ENCODE results near the gene CD109.
A peak's percentile ranks its signal among the peaks of the same experiment; 100 is the strongest.

Gene CD109

DNA sequence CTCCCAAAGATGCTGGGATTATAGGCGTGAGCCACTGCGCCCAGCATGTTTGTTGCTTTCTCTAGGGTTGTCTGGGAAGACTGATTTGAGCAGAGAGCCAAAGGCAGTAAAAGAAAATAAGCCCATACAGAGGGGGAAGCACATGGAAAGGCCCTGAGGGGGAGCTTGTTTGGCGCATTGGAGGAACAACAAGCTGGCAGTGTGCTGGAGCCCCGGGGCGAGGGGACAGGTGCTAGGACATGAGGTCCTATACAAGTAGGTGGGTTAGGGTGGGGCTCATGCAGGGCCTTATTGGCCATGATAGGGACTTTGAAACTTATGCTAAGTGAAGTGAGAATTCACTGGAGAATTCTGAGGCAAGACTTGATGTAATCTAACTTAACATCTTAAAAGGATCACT lies 35.3 kb downstream of the CD109 start:
- no peak for DNase-seq

DNA sequence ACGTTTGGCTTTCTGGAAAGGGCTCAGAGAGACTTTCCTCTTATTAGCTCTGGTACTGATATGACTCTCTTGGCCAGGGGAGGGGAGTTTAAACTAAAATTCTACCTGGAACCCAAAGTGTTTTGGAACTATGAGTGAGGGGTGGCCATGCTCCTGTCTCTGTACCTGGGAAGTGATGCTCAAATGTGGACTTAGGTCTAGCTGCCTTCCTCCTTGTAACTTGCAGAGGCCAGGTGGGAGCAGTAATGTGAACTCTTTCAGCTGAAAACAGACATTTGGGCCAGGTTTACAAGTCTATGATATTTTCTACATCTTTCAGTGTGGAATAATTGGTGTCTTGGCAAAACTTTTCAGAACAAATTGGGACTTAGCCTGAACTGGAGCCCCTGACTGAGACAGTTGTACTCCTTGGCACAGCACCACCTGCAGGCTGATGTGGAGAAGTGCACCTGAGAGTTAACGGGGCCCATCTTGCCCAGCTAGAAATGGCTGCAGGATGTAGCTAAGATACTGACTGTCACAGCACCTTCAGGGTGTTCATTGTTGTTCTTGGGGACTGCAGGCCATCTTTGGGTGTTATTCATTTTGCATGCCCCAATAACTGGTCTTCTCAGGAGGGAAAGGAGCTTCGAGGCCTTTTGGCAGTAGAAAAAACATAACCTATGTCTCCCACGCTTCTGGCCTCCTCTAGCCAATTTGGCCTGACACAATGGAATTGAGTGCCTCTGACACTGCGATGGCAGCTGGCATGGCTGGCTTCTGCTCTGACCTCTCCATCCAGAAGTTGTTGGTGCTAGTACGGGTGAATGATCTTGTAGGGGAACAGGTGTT lies 37.1 kb downstream of the CD109 start:
- peak; percentile 22 for DNase-seq

DNA sequence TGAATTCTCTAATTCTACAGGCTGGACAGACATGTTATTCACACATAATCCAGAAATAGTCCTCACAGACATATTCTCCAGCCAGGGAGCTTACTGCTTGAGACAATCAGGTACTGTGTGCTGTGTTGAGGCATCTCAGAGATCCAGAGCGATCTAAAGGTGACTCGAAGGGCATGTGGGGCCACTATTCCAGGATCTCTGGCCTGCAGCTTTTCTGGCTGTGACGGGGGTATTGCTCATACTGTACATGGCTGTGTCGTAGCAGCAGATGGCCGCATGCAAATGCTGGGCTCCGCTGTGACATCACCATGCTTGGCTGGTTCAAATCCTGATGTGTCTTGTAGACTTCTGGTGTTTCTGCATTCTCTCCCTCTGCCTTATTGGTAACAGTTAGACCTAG lies 37.8 kb downstream of the CD109 start:
- DNase-seq = no peak

DNA sequence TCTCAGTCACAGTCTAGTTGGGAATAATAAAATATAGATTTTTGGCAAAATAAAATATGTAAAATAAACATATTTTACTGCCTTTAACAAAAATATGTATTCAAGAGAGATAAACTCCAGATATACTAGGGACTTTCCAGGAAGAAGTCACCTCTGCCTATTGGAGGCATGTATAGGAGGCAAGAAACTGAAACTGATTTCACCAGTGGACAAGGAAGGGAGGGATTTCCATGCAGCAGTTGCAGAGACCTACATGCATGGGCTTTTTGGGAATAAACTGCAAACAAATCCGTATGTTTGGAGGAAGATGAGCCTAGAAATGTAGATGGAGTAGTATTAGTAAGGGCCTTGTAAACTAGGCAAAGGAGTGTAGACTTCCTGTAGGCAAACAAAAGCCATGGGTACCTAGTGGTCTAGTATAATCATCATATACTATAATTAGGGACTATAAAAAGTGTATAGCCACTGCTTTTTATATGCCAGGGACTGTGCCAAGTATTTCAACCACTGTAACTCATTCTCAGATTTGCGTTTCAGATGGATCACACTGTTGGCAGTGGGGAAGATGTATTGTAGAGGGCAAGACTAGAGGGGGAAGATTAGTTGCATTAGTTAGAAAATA lies 38.9 kb downstream of the CD109 start:
- no peak for DNase-seq

DNA sequence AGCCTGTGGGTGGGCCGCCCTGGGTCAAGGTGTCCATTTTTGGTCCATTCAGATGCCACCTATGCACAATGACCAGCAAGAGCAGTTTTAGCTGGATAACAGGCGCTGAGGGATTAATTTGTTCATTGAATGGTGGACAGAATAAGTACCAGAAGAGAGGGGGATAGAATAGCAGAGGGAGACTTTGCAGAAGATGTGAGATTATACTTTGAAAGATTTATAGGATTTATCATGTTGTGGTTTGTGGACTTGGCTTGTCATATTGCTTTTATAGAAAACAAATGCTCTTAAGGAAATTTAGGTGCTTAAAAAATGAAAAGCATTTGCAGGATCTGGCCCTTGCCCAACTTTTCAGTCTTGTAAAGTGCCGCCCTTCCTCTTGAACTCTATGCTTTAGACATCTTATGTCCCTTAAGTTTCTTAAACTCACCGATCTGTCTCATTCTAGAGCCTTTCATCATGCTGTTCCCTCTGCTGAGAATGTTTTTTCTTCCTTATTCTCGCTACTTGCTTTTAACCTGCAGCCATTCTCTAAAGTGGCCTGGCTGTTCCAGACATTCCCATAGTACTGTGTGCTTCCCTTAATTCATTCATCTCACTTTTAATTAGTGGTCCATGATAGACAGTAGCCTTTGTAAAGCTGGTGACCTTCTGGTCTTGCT lies 42.5 kb downstream of the CD109 start:
- no peak for DNase-seq

DNA sequence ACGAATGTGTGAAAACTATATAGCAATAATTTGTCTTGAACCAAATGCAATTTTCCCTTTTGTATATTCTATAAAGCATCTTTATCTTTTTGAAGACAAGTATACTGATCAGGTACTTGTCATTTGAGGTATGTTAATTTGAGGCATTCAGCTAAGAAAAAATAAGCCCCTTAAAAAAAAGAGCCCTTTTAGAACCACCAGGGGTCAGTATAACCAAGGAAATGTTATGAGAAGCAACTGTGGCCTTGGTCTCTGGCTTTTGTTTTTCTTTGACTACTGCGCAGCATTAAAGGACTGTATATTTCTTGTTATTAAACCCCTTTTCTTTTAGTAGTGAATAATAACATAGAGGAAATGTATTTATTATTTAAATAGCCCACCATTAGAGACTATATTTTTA lies 43.1 kb downstream of the CD109 start:
- peak; percentile 56 for DNase-seq

DNA sequence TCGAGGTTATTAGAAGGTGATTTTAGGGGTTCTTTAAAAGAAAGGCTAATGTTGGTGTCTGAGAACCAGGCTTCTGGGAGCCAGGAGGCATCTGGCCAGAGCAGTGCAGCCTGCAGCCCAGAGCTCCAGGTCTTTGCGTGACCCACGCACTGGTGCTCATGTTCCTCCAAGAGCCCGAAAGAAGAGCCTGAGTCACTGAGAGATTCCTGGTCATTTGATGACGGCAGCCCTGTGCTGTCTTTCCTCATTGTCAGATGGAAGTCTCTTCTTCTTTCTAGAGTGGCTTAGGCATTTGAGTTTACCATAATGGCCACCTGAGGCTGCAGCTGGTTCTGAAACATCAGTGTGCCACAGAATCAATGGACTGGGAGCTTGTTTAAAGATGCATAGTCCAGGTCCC lies 46.4 kb downstream of the CD109 start:
- DNase-seq = no peak

DNA sequence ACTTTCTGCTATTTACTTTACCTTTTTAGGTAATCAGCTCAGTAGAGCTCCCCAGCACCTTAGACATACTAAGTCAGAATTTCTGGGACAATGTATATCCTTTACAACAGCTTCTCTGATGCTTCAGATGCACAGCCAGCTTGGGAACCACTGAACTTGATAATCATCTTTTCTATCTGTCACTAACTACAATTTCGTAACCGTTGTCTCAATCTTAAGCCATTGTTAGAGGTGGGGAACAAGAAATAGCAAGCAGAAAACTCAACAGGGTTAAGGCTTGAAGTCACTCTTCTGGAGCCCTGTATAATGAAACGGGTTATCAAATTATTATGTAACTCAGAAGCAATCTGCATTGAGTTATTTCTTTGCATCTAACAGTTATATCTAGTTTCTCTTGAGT lies 47.1 kb downstream of the CD109 start:
- no peak for DNase-seq

DNA sequence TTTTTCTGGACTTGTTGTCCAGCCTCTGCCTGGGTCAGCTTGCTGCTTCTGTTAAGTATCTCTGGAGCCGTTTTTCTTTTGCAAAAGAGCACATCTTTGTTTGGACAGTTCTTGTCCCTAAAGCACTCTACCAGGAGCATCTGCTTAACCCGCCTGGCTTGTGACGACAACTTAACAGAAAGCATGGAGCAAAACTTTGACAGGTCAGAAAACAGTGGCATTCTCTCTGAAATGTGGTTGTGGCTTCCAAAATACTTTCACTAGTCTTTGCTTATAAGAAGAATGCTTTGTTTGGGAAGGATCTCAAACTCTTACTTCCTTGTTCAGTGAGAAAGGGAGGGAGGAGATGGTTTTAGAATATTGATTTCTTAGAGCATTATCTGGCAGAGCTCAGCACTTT lies 47.6 kb downstream of the CD109 start:
- no peak for DNase-seq

DNA sequence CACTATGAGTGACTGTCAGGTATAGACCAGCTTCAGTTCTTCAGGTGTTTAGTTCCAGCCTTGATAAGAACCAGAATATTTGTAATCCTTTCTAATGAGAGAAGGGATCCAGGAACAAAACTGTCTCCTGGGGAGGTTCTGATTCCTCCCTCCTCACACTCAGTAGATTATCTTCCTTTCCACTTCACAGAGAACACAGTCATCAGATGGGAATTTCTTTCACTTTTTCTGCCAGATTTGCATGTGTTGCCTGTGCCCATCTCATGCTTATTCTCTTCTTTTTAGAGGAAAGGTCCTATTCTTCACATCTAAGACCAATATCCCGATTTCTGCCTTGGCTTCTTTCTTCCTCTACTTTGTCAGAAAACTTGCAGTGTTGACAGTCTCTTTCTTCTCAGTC lies 50.8 kb downstream of the CD109 start:
- DNase-seq = no peak

DNA sequence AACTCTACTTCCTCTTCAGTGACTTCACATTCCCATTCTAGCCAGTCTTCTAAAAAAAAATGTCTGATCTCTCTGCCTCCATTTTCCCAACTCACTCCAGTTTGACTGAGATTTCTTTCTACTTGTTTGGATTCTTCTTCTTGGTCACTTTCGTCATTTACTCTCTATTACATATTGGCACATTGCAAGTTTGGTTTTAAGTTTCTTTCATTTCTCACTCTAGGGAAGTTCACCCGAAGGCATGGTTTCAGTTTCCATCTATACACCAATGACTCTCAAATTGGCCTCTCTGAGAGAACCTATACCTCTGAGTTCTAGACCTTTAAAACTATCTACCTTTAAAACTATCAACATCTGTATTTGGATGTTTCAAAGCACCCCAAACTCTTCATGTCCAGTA lies 51.3 kb downstream of the CD109 start:
- DNase-seq = no peak

DNA sequence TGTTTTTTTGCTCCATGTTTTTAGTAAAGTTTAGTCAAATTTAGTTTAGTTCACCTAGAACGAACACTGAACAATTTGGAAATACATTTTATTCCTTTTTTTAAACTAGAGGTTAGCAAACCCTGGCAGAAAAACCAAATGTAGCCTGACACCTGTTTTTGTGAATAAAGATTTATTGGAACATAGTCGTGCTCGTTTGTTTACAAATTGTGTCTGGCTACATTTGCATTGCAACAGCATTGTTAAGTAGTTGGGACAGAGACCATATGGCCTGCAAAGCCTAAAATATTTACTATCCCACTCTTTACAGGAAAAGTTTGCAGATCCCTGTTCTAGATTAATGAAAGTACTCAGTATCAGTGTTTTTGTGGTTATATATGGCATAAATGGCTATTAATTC lies 56.9 kb downstream of the CD109 start:
- DNase-seq = no peak

DNA sequence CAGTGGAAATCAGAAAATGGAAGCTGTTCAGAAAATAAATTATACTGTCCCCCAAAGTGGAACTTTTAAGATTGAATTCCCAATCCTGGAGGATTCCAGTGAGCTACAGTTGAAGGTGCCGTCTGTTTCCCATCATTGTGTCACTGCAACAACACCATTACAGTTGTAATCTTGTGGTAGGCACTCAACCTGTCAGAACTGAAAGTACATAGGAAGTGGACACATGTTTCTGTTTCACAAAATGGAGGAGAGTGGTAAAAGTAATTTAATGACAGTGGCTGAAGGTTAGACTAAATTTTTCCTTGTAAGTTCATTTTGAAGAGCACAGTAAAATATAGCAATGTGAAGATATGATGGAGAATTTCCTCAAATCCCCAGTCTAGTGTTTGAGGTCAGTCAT lies 70.0 kb downstream of the CD109 start:
- DNase-seq = no peak

DNA sequence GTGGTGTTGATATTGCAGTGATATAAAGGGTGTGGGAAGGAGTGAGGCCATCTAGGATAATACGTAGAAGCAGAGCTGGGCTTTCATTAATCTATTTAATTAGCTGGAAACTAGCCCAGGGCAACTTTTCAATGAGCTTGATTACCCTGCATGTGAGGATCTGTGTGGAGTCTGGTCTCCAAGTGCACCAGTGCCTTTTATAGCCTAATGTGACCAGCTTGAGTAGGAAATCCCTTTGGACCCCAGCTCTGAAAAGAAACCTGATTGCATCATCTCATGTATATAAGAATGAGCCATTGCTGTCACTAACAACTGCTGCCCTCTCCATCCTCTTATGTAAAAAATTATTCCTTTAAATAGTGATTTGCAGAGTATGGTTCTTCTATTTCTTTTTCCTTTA lies 72.6 kb downstream of the CD109 start:
- DNase-seq = no peak

DNA sequence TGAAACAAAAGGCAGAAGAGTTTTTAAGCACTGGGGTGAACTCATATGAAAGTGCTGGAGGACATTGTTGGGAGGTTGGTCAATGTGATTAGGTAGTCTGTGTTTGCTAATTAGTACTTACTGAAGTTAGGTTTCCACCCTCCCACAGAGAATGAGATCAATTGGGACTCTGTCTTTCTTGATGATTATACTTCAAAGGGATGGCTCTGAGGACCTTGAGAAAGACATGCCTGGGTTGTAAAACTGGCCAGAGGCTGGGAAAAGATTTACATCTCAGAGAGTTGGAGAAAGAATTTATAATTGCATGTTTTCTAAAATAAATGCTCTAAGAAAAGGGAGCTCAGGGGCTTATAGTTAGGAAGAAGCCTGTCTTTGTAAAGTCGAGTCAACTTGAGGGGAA lies 74.0 kb downstream of the CD109 start:
- DNase-seq = no peak

DNA sequence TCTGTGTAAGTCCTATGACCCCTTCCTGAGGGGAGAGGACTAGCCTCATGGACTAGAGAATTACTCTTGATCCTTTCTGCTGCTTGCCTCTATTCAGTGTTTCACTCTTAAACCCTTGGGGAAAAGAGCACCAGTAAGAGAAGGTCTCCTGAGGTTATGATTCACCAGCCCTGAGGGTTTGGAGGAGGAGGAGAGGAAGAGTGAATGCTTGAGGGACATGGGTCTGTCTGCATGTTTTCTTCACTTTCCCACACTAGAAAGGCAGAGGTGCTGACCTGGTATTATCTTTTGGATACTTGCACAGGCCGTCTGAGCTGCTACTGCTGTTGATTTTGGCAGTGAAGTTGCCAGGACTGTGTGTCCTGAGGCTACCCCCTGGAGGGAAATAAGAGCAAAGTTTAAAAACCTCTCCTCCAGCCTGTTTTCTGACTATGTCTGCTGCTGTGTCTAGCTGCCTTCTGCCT lies 78.3 kb downstream of the CD109 start:
- DNase-seq = no peak

DNA sequence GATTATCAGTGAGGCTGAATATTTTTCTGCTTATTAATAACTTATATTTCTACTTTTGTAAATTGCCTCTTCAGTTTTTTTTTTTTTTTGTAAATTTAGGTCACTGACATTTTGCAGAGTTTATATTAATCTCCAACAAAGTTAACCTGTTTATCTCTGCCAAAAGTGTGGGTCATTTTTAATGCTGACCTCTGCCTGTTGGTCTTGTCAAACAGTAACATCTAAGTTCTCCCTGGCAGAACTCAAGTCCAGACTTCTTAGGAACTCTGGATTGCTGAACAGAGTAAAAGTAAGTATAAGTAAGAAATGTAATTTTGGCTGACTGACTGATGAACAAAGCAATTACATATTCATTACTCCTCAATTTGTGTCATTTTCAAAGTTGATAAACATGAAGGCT lies 83.9 kb downstream of the CD109 start:
- no peak for DNase-seq

DNA sequence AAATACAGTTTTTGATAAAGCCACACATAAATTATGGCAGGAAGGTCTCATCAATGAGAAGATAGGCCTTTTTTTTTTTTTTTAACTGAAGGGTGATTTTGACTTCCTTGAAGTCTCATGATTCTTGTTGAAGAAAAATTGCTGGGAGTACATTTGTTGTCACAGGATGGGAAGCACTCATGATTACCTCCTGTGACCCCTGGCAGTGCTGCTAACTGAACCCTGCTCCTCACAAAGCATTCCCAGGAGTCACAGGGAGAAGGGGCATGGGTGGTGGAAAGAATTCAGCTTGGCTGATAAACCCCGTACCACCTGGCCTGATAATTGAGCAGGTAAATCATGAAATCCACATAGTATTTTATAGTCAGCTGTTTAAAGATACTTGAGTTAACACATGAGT lies 86.9 kb downstream of the CD109 start:
- no peak for DNase-seq

DNA sequence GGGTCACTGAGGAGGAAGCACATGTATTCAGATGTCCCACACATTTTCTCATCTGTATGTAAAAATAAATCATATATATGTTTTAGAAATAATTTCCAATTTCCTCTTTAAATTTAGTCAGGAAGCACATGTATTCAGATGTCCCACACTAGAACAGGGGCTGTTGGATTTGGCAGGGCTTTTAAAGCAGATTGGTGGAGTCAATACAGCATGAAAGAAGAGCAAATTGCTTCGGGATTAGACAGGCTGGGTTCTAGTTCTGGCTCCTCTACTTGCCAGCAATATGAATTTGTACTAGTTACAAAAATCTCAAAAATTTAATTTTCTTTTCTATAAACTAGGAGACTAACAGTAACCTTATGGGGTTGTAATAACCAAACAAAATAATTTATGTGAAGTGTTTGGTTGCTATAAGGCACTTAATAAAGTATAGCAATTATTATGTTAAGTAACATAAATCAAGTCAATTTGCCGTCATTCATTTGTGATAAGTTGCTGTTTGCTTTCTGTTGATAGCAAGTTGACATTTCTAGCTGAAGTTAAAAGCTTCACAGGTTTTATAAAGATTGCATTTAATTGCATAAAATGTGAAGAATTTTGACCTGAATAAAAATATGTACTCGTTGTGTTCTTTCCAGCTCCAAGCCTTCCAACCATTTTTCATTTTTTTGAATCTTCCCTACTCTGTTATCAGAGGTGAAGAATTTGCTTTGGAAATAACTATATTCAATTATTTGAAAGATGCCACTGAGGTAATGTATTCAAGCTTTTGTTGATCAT lies 88.9 kb downstream of the CD109 start:
- no peak for DNase-seq

DNA sequence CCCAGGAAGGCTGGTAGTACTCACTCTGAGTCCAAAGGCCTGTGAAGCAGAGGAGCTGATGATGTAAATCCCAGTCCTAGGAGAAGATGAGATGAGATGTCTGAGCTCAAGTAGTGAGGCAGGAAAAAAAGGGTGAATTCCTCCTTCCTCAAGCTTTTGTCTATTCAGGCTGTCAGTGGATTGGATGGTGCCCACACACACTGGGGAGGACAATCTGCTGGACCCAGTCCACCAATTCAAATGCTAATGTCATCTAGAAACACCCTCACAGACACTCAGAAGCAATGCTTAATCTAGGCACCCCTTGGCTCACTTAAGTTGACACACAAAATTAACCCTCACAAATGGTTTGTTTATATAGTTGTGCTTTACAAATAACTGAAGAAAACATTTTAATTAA lies 94.6 kb downstream of the CD109 start:
- no peak for DNase-seq

DNA sequence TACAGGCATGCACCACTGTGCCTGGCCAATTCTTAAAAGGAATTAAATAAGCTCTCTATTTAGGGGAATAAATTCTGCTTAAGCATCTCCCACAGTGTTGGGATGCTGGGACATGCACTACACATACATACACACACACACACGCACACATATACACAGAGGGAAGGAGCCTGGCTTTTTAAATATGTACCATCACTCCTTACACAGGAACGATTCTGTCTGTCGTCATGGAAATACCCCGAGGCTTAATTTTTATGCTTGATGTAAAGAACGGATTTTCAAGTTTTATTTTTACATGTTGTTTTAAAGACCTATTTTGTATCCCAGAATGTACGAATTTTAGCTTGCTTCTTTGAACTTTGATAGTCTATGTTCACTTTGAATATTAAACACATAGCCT lies 95.3 kb downstream of the CD109 start:
- no peak for DNase-seq

DNA sequence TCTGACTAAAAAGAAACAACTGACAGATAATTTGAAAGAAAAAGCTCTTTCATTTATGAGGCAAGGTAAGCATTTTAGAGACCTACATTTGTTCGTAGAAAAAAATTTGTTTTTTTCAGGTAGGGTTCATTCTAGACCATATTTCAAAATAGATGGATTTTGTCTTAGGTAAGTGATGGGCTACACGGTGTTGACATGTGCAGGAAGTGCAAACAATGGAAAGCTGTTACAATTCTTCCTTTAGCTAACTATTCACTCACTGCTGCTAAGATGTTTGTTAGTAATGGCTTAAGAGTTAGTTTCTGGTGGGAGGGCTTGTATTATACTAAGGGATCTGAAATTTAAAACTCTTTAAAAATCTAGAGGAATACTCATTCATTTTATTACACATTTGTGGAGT lies 96.7 kb downstream of the CD109 start:
- no peak for DNase-seq

DNA sequence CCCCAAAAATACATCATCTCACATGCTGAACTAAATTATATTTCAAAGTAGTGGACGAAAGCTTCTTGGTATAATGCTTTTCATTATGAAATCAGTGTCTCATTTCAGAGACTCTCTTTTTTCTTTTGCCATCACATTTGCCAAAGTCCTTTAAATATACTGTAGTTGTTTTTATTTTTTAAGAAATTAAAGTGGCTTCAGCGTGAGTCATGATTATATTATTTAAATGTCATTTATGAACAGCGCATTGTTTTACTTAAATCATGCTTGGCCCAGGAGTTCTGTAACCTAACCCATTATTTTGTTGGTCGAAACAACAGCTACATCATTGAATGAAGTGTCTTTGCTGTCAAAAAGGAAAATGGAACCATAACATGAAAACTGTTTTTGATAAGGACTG lies 100.9 kb downstream of the CD109 start:
- DNase-seq = no peak

DNA sequence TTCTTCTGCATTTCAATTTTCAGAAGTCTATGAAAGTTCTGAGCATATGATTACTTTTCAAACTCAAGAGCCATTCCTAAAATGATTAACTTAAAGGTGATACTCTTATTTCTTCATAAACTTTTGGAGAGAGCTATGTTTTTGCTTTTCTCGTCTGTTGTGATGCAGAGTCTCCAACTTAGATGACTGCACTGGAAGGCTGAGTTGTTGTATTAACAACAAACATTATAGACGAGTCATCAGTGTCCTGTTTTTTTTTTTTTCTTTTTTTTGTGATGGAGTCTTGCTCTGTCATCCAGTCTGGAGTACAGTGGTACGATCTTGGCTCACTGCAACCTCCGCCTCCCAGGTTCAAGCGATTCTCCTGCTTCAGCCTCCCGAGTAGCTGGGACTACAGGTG lies 101.9 kb downstream of the CD109 start:
- no peak for DNase-seq

All from NCI-H2227 treated with DMSO at 0.1 percent for 48 hours (cell line).